H9 (cell line): ENCODE results near the gene P4HB. TPM values are rescaled to one million over a fixed set of nuclear protein-coding genes. Genes with fewer than 3 reads are reported as not detected.
A peak's percentile ranks its signal among the peaks of the same experiment; 100 is the strongest.

Experiments
- DNase-seq: peaks from one replicate; pipeline ENCODE4 v3.0.0-alpha.2; 2017
- H2AFZ ChIP-seq: one replicate; pipeline ENCODE4 v1.6.1; 2013; ENCODE audit warnings: mild to moderate bottlenecking, low read length, control low read depth, moderate library complexity
- H2AK5ac ChIP-seq: 2 replicates; pipeline ENCODE4 v1.6.1; 2013; ENCODE audit warnings: low read length, control low read depth, mixed read lengths; ENCODE audit not compliant: insufficient read length
- H2BK120ac ChIP-seq: one replicate; pipeline ENCODE4 v1.6.1; 2013; ENCODE audit warnings: low read depth, mild to moderate bottlenecking, low read length, control low read depth, inconsistent platforms; ENCODE audit not compliant: poor library complexity, severe bottlenecking
- H2BK12ac ChIP-seq: 2 replicates; pipeline ENCODE4 v1.6.1; 2013; ENCODE audit warnings: low read length, control low read depth, mixed read lengths, low read depth; ENCODE audit not compliant: insufficient read length
- H2BK15ac ChIP-seq: 2 replicates; pipeline ENCODE4 v1.6.1; 2013; ENCODE audit warnings: low read depth, low read length, control low read depth
- H2BK20ac ChIP-seq: one replicate; pipeline ENCODE4 v1.6.1; 2013; ENCODE audit warnings: low read depth, mild to moderate bottlenecking, low read length, control low read depth, inconsistent platforms; ENCODE audit not compliant: poor library complexity, severe bottlenecking
- H2BK5ac ChIP-seq: 2 replicates; pipeline ENCODE4 v1.6.1; 2013; ENCODE audit warnings: low read length, control low read depth, mixed read lengths; ENCODE audit not compliant: insufficient read length
- H3K14ac ChIP-seq: 2 replicates; pipeline ENCODE4 v1.6.1; 2013; ENCODE audit warnings: low read length, control low read depth; ENCODE audit not compliant: insufficient read depth
- H3K18ac ChIP-seq: 2 replicates; pipeline ENCODE4 v1.6.1; 2013; ENCODE audit warnings: low read depth, mild to moderate bottlenecking, mixed read lengths, low read length, control low read depth; ENCODE audit not compliant: insufficient read length
- H3K23ac ChIP-seq: 2 replicates; pipeline ENCODE4 v1.6.1; 2013; ENCODE audit warnings: low read length, control low read depth, mixed read lengths, low read depth; ENCODE audit not compliant: insufficient read length
- H3K23me2 ChIP-seq: 2 replicates; pipeline ENCODE4 v1.6.1; 2013; ENCODE audit warnings: low read depth, mild to moderate bottlenecking, mixed read lengths, low read length, control low read depth; ENCODE audit not compliant: insufficient read length, poor library complexity, severe bottlenecking
- H3K27ac ChIP-seq: 2 replicates; pipeline ENCODE4 v1.5.1; 2013; ENCODE audit warnings: low read length, control low read depth, mixed read lengths, low read depth; ENCODE audit not compliant: insufficient read length
- H3K27me3 ChIP-seq: 2 replicates; pipeline ENCODE4 v1.6.1; 2013; ENCODE audit warnings: low read length, control low read depth, inconsistent platforms; ENCODE audit not compliant: insufficient read depth
- H3K4ac ChIP-seq: 2 replicates; pipeline ENCODE4 v1.6.1; 2013; ENCODE audit warnings: low read depth, mild to moderate bottlenecking, control low read depth, inconsistent platforms, low read length, moderate library complexity
- H3K4me1 ChIP-seq: 2 replicates; pipeline ENCODE4 v1.6.1; 2013; ENCODE audit warnings: low read length, control low read depth, inconsistent platforms; ENCODE audit not compliant: insufficient read depth
- H3K4me2 ChIP-seq: 2 replicates; pipeline ENCODE4 v1.6.1; 2013; ENCODE audit warnings: low read length, control low read depth, mixed read lengths; ENCODE audit not compliant: insufficient read length, insufficient read depth
- H3K56ac ChIP-seq: 2 replicates; pipeline ENCODE4 v1.6.1; 2013; ENCODE audit warnings: low read depth, mild to moderate bottlenecking, mixed read lengths, low read length, control low read depth; ENCODE audit not compliant: insufficient read length
- H3K79me1 ChIP-seq: 2 replicates; pipeline ENCODE4 v1.6.1; 2013; ENCODE audit warnings: low read depth, mild to moderate bottlenecking, moderate library complexity, low read length, control low read depth, inconsistent platforms; ENCODE audit not compliant: insufficient read depth, poor library complexity, severe bottlenecking
- H3K79me2 ChIP-seq: 2 replicates; pipeline ENCODE4 v1.6.1; 2013; ENCODE audit warnings: low read length, control low read depth, inconsistent platforms; ENCODE audit not compliant: insufficient read depth
- H3K9ac ChIP-seq: 2 replicates; pipeline ENCODE4 v1.6.1; 2013; ENCODE audit warnings: low read length, control low read depth, mixed read lengths; ENCODE audit not compliant: insufficient read length; ENCODE audit errors: extremely low read depth
- H3K9me3 ChIP-seq: one replicate; pipeline ENCODE4 v1.6.1; 2013; ENCODE audit warnings: low read depth, low read length, inconsistent platforms; ENCODE audit not compliant: control insufficient read depth
- H3T11ph ChIP-seq: one replicate; pipeline ENCODE4 v1.6.1; 2013; ENCODE audit warnings: mild to moderate bottlenecking, low read length, control low read depth, inconsistent platforms
- H4K20me1 ChIP-seq: one replicate; pipeline ENCODE4 v1.6.1; 2013; ENCODE audit not compliant: control insufficient read depth, insufficient read length, insufficient read depth
- H4K5ac ChIP-seq: 2 replicates; pipeline ENCODE4 v1.6.1; 2013; ENCODE audit warnings: low read depth, mild to moderate bottlenecking, mixed read lengths, low read length, control low read depth; ENCODE audit not compliant: insufficient read length
- H4K8ac ChIP-seq: replicated peaks from 2 replicates; pipeline ENCODE4 v1.6.1; 2013; ENCODE audit warnings: low read length, control low read depth, mixed read lengths, low read depth; ENCODE audit not compliant: insufficient read length
- H4K91ac ChIP-seq: 2 replicates; pipeline ENCODE4 v1.6.1; 2013; ENCODE audit warnings: low read depth, mild to moderate bottlenecking, moderate library complexity, mixed read lengths, low read length, control low read depth; ENCODE audit not compliant: insufficient read length
- H3K27ac Mint-ChIP-seq, 3 experiments: 2 replicates in 2 of 3; 3 replicates in 1 of 3; pipeline ENCODE4 v1.8.0; 2020 to 2021; ENCODE audit warnings: mixed read lengths in 3 of 3, mild to moderate bottlenecking in 1 of 3, moderate library complexity in 1 of 3
- H3K27me3 Mint-ChIP-seq: 2 replicates; pipeline ENCODE4 v1.8.0; 2021; ENCODE audit warnings: low read depth, mild to moderate bottlenecking, moderate library complexity, mixed read lengths
- H3K36me3 Mint-ChIP-seq, 3 experiments: 2 replicates in 2 of 3; 3 replicates in 1 of 3; pipeline ENCODE4 v1.8.0; 2020 to 2021; ENCODE audit warnings: low read depth in 3 of 3, mixed read lengths in 3 of 3; ENCODE audit not compliant: insufficient read depth in 1 of 3
- H3K4me1 Mint-ChIP-seq, 2 experiments: 2 replicates each; pipeline ENCODE4 v1.8.0; 2020; ENCODE audit warnings: mixed read lengths in 2 of 2
- H3K4me3 Mint-ChIP-seq, 2 experiments: 2 replicates in 1 of 2; 3 replicates in 1 of 2; pipeline ENCODE4 v1.8.0; 2020 to 2021; ENCODE audit warnings: mild to moderate bottlenecking in 2 of 2, mixed read lengths in 2 of 2, moderate library complexity in 1 of 2
- H3K9me3 Mint-ChIP-seq, 2 experiments: 2 replicates in 1 of 2; 3 replicates in 1 of 2; pipeline ENCODE4 v1.8.0; 2020; ENCODE audit warnings: mild to moderate bottlenecking in 2 of 2, mixed read lengths in 2 of 2, moderate library complexity in 1 of 2
- CTCF ChIP-seq: fragments of 200-600 bp; sonication (generic); conservative IDR thresholded peaks from 3 replicates; pipeline ENCODE4 v1.8.0; 2021; ENCODE audit warnings: antibody characterized with exemption, mild to moderate bottlenecking
- WGBS: extraction: QIAGEN DNeasy Blood & Tissue Kit; methylation state at CpG from one replicate; pipeline ENCODE4 v1.1.7; 2013; ENCODE audit warnings: missing lambda C conversion rate, low lambda C conversion rate, mixed read lengths; ENCODE audit not compliant: insufficient read length; ENCODE audit errors: extremely low coverage; 5-methylcytosine and 5-hydroxymethylcytosine counted together
- total RNA-seq: library from RNA; stranded (reverse); gene quantifications from 2 replicates; pipeline ENCODE4 v1.2.1, GENCODE V29; 2021

The P4HB gene
- total RNA-seq, 1 experiment from 2014 or later = 366 TPM

GRCh38 chr17:81866440-81867169 lies 6.3 kb upstream of the P4HB start:
- no peak overlapping the region for H3K4ac ChIP-seq
- peaks cover 2% of the 10 kb centered on the region for H3K79me1 ChIP-seq
- no peak overlapping the region for H2AK5ac ChIP-seq
- no peak overlapping the region for H4K91ac ChIP-seq
- Mint-ChIP-seq H3K9me3 (no peaks in the 10 kb centered on the region; a peak in 1 of 5 replicates), H3K36me3 (peaks cover 13 to 33% (median 32%) of the 10 kb centered on the region in 3 experiments; a peak in 6 of 7 replicates), H3K4me1 (peaks cover 21 to 37% of the 10 kb centered on the region in 2 experiments), H3K4me3 (no peak overlapping the region), H3K27ac (peak overlapping the region in 1 of 3 experiments; percentile 92; a peak in 1 of 7 replicates), H3K27me3 (no peaks in the 10 kb centered on the region; the same call in 1 of the 2 replicates)
- no peak overlapping the region for H4K8ac ChIP-seq
- H2BK12ac ChIP-seq = no peak overlapping the region
- no peak overlapping the region for H2BK5ac ChIP-seq
- H3K14ac ChIP-seq = no peak overlapping the region; the same call in 1 of the 2 replicates
- no peaks in the 10 kb centered on the region; the same call in 1 of the 2 replicates for H3K79me2 ChIP-seq
- no peak overlapping the region for H3K56ac ChIP-seq
- no peak overlapping the region for H3K18ac ChIP-seq
- no peak for TF ChIP-seq CTCF
- no peak for DNase-seq
- H4K20me1 ChIP-seq = no peaks in the 10 kb centered on the region
- no peak overlapping the region for H3K4me2 ChIP-seq
- H2AFZ ChIP-seq = no peak overlapping the region
- no peak overlapping the region for H3K23ac ChIP-seq
- no peak overlapping the region for H2BK20ac ChIP-seq
- no peak overlapping the region for H3K27ac ChIP-seq
- no peak overlapping the region for H4K5ac ChIP-seq
- no peaks in the 10 kb centered on the region for H3K27me3 ChIP-seq
- H3K23me2 ChIP-seq = peaks cover 8% of the 10 kb centered on the region
- H3T11ph ChIP-seq = no peak overlapping the region
- H2BK120ac ChIP-seq = no peak overlapping the region
- no peaks in the 10 kb centered on the region for H3K9me3 ChIP-seq
- no peaks in the 10 kb centered on the region for H3K4me1 ChIP-seq
- no peak overlapping the region for H3K9ac ChIP-seq
- no peak overlapping the region for H2BK15ac ChIP-seq
- no CpG with 5 or more reads among the region's 18 CpGs for WGBS
